ENCODE results near the gene PCDHA5.

Gene PCDHA5

DNA sequence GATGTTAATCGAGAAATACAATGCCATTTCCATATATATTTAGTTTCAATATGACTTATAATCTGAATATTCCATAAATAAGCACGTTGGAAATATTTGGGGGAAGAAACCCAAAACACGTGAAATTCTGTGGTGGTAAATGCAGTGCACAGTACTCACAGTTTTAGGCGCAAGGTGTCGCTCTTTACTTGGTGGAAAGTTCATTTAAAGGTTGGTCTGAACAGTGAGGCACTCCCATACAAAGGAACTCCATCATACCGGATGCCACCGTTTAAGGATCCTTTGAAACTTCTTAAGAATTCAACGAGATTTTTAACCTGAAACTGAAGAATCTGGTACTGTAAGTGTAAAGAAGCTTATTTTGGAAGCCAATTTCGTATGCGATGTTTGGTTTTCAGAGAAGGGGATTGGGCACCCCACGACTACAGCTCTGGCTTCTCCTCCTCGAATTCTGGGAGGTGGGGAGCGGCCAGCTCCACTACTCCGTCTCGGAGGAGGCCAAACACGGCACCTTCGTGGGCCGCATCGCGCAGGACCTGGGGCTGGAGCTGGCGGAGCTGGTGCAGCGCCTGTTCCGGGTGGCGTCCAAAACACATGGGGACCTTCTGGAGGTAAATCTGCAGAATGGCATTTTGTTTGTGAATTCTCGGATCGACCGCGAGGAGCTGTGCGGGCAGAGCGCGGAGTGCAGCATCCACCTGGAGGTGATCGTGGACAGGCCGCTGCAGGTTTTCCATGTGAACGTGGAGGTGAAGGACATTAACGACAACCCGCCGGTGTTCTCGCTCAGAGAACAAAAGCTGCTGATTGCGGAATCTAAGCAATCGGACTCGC, 47.5 kb downstream of the PCDHA5 start, which contains the start of gene PCDHA11:
Gene PCDHA11, plus strand, starts transcription at position 237 of the 834 bp plus-strand sequence. Its CDS starts 147 bp downstream, at position 384.
- no peak for DNase-seq

DNA sequence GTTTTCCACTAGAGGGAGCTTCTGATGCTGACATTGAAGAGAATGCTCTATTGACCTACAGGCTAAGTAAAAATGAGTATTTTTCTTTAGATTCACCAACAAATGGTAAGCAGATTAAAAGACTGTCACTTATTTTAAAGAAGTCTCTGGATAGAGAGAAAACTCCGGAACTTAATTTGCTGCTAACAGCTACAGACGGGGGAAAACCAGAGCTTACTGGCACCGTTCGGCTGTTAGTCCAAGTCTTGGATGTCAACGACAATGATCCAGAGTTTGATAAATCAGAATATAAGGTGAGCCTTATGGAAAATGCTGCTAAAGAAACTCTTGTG, 48.1 kb downstream of the PCDHA5 start:
- no peak for DNase-seq

DNA sequence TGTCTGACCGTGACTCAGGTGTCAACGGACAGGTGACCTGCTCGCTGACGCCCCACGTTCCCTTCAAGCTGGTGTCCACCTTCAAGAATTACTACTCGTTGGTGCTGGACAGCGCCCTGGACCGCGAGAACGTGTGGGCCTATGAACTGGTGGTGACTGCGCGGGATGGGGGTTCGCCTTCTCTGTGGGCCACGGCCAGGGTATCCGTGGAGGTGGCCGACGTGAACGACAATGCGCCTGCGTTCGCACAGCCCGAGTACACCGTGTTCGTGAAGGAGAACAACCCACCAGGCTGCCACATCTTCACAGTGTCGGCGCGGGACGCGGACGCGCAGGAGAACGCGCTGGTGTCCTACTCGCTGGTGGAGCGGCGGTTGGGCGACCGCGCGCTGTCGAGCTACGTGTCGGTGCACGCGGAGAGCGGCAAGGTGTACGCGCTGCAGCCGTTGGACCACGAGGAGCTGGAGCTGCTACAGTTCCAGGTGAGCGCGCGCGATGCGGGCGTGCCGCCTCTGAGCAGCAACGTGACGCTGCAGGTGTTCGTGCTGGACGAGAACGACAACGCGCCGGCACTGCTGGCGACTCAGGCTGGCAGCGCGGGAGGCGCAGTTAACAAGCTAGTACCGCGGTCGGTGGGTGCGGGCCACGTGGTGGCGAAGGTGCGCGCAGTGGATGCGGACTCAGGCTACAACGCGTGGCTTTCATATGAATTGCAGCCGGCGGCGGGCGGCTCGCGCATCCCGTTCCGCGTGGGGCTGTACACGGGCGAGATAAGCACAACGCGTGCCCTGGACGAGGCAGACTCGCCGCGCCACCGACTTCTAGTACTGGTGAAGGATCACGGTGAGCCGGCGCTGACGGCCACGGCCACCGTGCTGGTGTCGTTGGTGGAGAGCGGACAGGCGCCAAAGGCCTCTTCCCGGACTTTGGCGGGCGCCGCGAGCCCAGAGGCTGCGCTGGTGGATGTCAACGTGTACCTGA, 49.1 kb downstream of the PCDHA5 start:
- no peak for DNase-seq

All from activated T-cell treated with anti-CD3 and anti-CD28 coated beads, Interleukin-2, amount 50 U/mL, for 1 hour (primary cell).